Activated T-cell treated with anti-CD3 and anti-CD28 coated beads for 48 hours (primary cell): Measurements from ENCODE around the gene PMM1.
"Not testable (repeated sequence)": the region's sequence is repeated elsewhere in the genome, so short reads cannot be mapped to it uniquely, and the experiment has no call there.

Experiments used
- DNase-seq: peaks from one replicate; pipeline ENCODE4 v3.0.0-alpha.2; 2020; ENCODE audit warnings: low read depth

PMM1 gene

DNA sequence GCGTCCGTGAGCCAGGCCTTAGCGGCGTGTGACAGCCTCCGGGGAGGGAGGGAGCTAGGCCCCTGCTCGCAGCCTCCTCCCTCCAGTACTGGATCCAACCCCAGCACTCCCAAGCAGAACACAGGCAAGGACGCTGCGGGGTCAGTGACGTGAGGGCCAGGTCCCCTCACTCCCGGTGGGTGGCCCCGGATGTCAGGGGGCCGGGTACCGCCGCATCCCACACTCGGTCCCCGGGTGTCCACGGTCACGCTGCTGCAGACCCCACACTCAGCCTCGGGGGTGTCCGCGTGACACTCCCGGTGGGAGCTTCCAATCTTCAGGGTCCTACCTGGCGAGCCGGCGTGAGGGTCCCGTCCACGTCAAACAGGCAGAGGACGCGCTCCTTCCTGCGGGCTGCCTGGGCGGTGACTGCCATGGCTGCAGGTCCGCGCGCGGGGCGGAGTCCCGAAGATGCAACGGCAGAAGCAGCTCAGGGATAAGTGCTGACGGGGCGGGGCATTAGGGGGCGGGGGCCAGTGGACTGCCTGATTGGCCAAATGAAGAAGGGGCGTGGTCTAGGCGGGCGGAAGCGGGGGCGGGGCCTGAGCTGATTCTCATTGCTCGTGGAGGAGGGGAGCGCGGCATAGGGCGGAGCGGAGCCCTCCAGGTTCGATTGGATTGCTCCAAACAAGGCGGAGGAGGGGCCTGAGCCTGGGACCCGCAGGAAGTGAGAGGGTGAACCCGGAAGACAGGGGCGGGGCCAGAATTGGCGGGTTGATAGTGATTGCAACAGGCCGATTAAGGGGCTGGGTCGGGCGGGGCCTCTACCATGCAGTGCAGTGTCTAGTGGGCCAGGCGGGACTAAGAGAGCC is at the start of gene PMM1:
Gene PMM1 (minus strand): TSS at position 450 of the 851 bp plus-strand sequence. CDS start 35 bp downstream, at position 415.
- DNase-seq = peak; percentile 100

DNA sequence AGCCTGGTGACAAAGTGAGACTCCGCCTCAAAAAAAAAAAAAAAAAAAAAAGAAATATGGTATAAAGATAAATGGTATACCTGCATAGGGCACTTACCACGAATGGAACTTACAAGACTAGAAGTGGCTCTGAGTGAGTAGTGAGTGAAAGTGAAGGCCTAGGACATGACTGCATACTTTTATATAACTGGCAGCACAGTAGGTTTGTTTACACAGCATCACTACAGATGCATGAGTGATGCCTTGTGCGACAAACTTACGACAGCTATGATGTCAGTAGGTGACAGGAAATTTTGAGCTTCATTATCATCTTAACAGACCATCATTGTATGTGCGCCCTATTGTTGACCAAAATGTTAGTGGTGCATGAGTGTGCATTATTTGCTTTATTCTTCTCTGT is 49.1 kb upstream of the PMM1 start:
- no peak for DNase-seq

DNA sequence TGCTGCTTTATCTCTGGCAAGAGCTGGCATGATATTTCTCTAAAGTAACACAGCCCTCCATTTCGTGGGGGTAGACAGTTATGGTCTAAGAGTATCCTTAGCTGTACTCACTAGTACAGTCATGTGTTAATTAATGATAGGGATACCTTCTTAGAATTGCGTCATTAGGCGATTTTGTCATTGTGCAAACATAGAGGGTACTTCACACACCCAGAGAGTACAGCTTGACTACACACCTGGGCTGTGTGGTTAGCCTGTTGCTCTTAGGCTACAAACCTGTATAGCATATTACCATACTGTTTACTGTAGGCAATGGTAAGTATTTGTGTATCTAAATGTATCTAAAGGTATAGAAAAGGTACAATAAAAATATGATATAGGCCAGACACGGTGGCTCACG is 48.5 kb upstream of the PMM1 start:
- DNase-seq = no peak

GRCh38 chr22:41637623-41638022 is 48.0 kb upstream of the PMM1 start:
- not testable (repeated sequence) for DNase-seq

DNA sequence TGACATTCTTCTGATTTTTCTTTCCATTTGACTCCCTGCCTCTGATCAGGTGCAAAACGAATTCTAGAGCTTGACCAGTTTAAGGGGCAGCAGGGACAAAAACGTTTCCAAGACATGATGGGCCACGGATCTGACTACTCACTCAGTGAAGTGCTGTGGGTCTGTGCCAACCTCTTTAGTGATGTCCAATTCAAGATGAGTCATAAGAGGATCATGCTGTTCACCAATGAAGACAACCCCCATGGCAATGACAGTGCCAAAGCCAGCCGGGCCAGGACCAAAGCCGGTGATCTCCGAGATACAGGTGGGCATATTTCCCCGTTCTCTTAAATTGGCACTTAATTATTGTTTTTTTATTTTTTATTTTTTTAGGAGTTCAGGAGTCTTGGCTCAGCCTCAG is 46.8 kb upstream of the PMM1 start:
- DNase-seq = no peak

DNA sequence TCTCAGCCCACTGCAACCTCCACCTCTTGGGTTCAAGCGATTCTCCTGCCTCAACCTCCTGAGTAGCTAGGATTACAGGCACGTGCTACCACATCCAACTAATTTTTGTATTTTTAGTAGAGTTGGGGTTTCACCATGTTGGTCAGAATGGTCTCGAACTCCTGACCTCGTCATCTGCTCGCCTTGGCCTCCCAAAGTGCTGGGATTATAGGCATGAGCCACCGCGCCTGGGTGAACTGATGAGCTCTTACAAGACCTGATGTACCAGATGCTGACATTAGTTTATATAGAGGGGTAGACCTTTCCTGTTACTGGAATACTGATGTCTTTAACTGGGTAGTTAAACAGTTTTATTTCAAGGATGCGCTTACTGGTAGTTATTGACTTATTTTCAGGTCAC is 45.0 kb upstream of the PMM1 start:
- DNase-seq = not testable (repeated sequence)

GRCh38 chr22:41631615-41632014 is 42.0 kb upstream of the PMM1 start:
- not testable (repeated sequence) for DNase-seq

GRCh38 chr22:41631115-41631514 is 41.5 kb upstream of the PMM1 start:
- not testable (repeated sequence) for DNase-seq

DNA sequence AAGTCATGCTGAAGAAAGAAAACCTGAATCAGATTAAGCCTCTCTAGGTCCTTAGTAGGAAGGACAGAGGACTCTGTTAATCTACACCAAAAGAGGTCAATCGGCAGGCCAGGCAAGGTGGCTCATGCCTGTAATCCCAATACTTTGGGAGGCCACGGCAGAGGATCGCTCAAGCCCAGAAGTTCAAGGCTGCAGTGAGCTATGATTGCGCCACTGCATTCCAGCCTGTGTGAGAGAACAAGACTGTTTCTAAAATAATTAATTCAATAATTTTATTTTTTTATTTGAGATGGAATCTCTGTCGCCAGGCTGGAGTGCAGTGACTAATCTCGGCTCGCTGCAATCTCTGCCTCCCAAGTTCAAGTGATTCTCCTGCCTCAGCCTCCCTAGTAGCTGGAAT is 35.9 kb upstream of the PMM1 start:
- DNase-seq = no peak

- DNase-seq = no peak
These were observed 32.2 kb upstream of the PMM1 start for GRCh38 chr22:41621911-41622179.

GRCh38 chr22:41621099-41621910 is 31.7 kb upstream of the PMM1 start, which contains the start of gene XRCC6:
Gene XRCC6 (plus strand): TSS chr22:41621295. CDS start chr22:41622005, 710 bp downstream.
- DNase-seq = peak; percentile 99

DNA sequence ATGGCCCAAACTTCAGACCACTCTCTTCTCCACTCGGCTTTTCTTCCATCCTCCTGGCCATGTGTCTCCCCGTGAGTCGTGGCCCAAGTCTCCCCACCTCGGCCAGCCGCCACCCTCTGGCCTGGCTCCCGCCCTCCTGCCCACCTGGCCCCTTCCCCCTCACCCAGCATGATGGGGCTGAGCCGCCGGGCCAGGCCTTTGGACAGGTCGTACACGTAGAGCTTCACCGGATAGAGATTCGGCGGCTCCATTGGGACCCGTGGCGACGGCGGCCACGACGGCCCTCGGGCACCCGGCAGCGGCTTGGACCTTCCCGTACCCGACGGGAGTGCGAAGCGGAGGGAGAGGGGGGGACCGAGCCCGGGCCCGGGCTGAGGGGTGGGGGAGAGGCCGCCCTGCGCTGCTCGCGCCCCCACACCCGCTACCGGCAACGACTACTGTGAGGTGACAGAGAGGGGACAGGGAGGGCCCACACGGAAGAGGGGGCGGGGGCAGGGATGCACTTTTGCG is 31.0 kb upstream of the PMM1 start, which contains the start of gene DESI1:
Gene DESI1 (minus strand): TSS at position 455 of the 510 bp plus-strand sequence. CDS start 204 bp downstream, at position 251.
- DNase-seq = no peak

DNA sequence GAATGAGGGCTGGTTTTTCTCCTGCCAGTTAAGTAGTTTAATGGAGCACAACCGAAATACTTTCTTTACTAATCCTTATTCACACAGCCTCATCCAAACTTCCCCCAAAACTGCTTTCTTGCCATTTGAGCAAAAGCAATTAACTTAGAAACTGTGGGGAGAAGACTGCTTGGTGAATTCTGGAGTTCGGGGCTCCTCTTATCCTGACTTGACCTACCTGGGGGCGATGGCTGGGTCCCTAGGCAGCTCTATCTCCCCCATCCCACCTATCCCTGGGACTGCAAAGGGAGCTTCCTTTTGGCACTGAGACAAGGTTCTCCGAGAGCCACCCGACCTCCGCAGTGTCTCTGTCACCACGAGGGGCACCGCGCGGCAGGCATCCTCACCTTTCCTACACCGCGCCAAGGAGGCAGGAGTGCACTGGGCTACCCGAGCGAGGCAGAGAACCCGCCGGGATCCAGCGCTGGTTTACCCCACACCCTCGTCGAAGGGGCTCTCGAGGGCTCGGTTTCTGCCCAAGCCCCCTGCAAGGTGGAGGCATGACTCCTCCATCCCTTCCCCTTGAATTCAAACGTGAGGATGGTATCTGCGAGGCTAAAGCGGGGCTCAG is 30.4 kb upstream of the PMM1 start:
- peak; percentile 50 for DNase-seq

DNA sequence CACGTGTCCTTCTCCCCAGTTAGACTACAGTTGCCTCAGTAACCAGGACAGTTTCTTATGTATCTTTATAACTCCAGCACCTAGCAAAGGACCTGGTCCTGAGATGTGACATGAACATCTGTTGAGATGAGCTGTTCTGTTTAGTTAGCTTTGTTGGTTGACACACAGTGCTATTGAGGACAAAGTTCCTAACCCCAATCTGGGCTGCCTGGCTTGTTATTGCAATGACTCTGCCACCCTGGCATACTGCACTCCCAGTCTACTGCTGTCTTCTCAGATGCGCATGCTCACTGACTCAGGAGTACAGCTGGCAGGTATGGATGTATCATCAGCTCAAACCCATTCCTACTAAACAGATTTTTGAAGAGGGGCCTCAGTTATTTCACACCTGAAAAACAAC is 23.8 kb upstream of the PMM1 start:
- no peak for DNase-seq

DNA sequence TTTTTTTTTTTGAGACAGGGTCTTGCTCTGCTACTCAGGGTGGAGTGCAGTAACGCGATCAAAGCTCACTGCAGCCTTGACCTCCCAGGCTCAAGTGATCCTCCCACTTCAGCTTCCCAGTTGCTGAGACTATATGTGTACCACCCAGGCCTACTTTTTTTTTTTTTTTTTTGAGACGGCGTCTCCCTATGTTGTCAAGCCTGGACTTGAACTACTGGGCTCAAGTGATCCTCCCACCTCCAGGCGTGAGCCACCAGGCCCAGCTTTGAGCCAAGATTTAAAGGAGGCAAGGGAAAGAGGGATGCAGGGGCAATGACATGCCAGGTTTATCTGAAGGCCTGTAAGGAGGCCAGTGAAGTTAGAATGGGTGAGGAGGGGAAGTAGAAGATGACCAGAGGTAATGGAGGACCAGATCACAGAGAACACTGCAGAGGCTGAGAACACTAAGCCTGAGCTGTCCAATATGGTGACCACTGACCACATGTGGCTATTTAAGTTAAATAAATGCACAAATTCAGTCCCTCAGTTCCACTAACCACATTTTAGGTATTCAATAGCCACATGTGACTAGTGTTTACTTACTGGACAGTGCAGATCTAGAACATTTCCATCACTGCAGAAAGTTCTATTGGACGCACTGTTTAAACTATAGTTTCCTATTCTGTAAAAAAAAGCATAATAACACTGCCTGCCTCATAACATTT is 23.1 kb upstream of the PMM1 start:
- DNase-seq = no peak

DNA sequence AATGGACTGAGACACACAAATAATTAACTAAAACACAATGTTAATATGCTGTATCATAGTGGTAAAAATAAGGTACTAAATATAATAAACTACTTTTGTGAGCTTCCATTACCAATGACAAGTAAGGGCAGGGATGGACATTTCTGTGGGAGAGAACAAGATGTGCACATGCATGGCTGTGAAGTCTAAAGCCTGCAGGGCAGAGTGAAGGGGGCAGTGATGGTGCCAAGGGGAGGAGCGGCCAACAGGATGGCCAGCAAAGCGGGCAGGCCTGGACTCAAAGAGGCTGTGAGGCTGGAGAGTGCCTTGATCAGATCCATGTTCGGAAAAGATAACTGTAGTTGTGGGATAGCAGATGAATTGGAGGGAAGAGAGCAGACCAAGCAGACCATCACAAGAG is 18.7 kb upstream of the PMM1 start:
- no peak for DNase-seq

- peak; percentile 55 for DNase-seq
These were observed 14.3 kb upstream of the PMM1 start for GRCh38 chr22:41603873-41604332.

- no peak for DNase-seq
These were observed 11.3 kb upstream of the PMM1 start for GRCh38 chr22:41600976-41601375.

GRCh38 chr22:41598891-41599635 is 9.4 kb upstream of the PMM1 start:
- DNase-seq = no peak

DNA sequence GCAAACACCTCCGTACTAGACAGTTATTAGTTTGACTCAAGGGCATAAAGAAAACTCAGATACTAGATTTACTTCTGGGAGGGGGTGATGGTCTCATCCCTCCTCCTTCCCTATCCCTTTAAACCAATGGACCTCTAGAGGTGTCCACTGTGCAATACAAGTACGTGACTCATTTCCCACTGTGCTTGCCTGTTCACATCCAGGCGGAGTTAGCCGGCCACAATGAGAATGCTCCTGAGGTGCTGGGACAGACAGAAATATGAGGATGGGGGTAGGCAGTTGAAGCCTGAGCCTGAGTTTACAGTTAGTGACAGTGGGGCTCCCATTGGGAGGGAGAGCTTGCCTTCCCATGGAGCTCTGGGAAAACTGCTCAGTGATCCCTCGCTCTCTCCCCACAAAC is 8.4 kb upstream of the PMM1 start:
- no peak for DNase-seq

GRCh38 chr22:41597635-41597953 is 8.0 kb upstream of the PMM1 start:
- no peak for DNase-seq
